SIG-M5 treated with dmso at 0.1 percent for 504 hours (cell line): ENCODE results near the gene USP43.
"Not testable (repeated sequence)": the region's sequence is repeated elsewhere in the genome, so short reads cannot be mapped to it uniquely, and the experiment has no call there.

Experiments used
- DNase-seq: peaks from one replicate; lab custom pipeline; 2025; ENCODE audit not compliant: unreplicated experiment; lab: John Stamatoyannopoulos, UW

The USP43 gene

GRCh38 chr17:9658593-9659211 lies 13.4 kb downstream of the USP43 start:
- no peak for DNase-seq

DNA sequence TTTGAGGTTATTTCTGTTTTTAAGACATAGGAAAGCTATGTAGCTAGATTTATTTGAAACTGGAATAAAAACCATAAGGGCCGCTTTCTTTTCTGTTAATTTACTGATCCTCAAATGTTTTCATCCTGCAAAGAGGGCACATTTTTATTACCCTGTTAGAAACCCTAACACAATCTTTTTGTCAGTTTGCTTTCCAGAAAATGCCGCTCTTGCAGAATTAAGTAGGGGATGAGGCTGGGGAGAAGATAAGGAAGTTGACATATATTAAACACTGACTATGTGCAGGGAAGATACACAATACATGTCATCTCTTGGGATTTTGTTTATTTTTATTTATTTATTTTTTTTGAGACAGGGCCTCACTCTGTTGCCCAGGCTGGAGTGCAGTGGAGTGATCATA lies 15.7 kb downstream of the USP43 start:
- DNase-seq, result no peak

DNA sequence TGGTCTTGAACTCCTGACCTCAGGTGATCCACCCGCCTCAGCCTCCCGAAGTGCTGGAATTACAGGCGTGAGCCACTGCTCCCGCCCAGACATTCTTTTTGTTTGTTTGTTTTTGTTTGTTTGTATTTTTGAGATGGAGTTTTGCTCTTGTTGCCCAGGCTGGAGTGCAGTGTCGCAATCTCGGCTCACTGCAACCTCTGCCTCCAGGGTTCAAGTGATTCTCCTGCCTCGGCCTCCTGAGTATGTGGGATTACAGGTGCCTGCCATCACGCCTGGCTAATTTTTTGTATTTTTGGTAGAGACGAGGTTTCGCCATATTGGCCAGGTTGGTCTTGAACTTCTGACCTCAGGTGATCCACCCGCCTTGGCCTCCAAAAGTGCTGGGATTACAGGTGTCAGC lies 18.2 kb downstream of the USP43 start:
- not testable (repeated sequence) for DNase-seq

DNA sequence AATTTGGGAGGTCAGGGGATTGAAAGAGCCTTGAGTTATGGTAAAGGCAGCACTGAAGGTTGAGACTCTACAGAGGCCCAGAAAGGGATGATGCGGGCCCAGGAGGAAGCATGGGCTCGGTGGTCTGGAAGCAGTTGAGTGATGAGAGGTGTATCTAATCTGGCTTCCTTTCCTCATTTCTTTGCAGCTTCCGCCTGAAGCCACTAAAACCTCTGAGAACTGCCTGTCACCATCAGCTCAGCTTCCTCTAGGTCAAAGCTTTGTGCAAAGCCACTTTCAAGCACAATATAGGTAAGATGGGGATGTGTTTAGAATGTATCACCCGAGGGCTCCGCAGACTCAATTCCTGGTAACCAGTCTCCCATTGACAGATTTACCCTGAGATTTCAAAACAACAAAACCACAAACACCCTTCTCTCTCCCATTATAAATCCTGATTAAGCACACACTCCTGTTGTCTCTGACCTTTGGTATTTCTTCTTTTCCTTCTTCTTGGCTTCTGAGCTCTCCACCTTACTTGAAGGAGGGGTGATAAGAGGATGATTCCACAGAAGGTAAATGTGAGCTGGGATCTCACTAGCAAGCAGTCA lies 21.2 kb downstream of the USP43 start:
- no peak for DNase-seq

DNA sequence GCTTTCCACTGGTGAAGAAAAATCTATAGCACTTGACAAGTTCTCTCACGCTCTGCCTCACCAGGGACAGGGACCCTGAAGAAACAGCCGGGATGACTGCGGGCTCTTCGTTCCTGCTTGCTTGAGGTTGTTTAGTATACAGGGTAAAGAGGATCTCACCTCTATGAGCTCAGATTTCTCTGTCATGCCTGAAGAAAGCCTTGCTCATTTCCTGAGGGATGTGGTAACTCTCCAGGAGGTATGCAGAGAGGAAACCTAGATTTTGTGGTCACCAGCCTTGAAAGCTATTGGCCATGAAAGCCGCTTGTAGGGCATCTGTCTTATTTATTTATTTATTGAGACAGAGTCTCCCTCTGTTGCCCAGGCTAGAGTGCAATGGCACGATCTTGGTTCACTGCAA lies 23.2 kb downstream of the USP43 start:
- DNase-seq, result no peak

- no peak for DNase-seq
These were observed 24.3 kb downstream of the USP43 start for GRCh38 chr17:9669551-9670008.

GRCh38 chr17:9670596-9670995 lies 25.3 kb downstream of the USP43 start:
- no peak for DNase-seq

DNA sequence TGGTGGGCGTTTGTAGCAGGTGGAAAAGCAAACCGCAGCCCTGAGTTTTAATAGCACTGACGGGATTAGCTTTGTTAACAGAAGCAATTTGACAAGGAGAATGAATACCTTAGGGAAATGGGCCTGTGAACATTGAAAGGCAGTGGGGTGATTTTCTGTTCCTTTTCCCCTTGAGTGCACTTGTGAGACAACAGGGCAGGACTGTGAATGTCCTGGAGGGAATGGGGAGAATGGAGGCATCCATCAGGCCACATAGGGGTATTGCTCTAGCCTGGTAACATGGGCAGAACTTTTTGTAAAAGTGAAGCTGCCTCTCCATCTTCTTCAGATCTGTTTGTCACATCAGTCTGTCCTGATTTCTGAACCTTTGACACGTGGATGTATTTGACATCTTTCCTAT lies 26.2 kb downstream of the USP43 start:
- DNase-seq, result no peak

GRCh38 chr17:9672266-9672665 lies 26.9 kb downstream of the USP43 start:
- no peak for DNase-seq

DNA sequence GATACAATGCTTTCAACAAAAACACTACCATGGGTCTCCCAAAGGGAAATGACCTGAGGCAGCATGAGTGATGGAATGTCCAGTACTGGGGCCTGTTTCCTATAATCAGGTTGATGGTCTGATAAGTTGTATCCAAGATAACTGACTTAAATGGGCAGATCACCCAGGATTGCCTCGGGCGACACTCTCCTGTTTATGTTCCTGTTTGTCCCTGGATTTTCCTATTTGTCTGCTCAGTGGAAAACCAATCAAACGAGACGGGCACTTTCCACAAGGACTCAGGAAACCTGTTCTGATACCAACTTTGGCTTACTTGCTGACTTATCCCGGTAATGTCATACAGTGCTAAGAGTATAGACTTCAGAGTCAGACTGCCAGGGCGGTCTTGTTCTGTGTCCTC lies 27.4 kb downstream of the USP43 start:
- no peak for DNase-seq

- DNase-seq, result no peak
These were observed 30.8 kb downstream of the USP43 start for GRCh38 chr17:9676084-9676483.

- no peak for DNase-seq
These were observed 31.5 kb downstream of the USP43 start for GRCh38 chr17:9676820-9677310.

DNA sequence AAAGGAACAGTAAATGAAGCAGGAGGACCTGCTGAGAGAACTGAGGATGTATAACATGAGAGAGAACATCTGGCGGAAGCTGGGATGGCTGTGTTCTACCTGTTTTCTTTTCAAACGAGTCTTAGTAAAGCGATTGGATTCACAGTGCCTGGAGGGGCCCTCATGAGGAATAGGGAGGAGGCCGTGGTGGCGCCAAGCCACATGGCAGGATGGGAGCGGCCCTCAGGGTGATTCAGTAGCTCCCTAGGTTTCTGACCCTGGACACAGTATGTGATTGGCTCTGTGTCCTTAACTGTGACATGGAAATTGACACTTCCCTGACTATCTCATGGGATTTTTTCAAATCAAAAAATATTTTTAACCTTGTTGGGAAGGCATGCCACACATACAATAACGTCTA lies 32.1 kb downstream of the USP43 start:
- no peak for DNase-seq

- no peak for DNase-seq
These were observed 32.6 kb downstream of the USP43 start for GRCh38 chr17:9677896-9678295.

DNA sequence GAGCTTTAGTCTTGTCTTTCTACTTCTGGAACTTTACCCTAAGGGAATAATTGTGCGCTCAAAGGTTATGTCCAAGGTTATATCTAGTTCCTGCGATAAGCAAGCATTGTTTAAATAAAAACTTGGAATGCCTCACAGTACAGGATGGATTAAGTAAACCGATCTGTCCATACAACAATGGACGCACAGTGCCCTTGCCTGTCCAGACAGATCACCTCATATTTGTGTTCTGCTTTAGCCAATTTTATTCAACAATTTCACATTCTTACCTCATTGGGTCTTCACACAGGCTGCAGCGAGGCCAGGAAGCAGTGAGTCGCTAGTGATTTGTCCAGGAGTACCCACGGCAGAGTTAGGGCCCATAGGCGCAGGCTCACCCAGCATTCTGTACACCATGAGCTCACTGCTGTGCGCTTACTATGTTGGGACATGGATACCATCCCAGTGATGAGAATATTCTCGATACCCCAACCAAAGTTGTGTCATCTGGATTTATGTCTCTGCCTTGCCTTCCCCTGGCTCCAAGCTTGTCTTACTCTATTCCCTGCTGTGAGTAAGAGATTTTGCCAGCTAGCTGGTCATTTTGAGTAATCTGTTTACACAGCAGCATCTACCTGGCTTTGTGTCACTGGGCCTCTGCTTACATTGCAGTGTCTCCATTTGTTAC lies 39.8 kb downstream of the USP43 start:
- DNase-seq, result no peak

- DNase-seq, result no peak
These were observed 48.4 kb downstream of the USP43 start for GRCh38 chr17:9693755-9694154.

GRCh38 chr17:9696279-9697044 lies 51.1 kb downstream of the USP43 start:
- DNase-seq, result no peak

- no peak for DNase-seq
These were observed 54.8 kb downstream of the USP43 start for GRCh38 chr17:9700136-9700535.

- DNase-seq, result no peak
These were observed 55.6 kb downstream of the USP43 start for GRCh38 chr17:9700754-9701476.

DNA sequence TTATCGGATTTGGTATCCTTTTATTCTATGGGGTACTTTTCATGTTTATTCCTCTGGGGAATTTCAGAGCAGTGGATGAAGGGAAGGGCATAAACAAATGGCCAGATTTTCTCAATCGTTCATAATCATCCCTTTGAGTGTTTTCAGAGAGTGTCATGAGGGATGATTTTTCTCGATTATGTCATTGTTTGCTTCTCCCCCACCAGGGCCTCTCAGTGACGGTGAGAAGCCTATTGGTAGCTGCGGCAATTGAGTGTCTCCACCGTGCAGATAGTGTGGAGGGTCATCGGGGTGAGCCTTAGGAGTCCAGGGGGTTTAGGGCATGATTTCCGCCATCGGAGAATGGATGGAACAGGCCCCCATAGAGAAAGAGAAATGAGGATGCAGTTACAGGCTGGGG lies 57.2 kb downstream of the USP43 start:
- no peak for DNase-seq
